Measurements from ENCODE around the gene ABHD17B. TPM values are rescaled to one million over a fixed set of nuclear protein-coding genes. Genes with fewer than 3 reads are reported as not detected.

The ABHD17B gene
- total RNA-seq, 4 donors from 2014 or later, result 10.5 to 24.8 (median 15.9) TPM

DNA sequence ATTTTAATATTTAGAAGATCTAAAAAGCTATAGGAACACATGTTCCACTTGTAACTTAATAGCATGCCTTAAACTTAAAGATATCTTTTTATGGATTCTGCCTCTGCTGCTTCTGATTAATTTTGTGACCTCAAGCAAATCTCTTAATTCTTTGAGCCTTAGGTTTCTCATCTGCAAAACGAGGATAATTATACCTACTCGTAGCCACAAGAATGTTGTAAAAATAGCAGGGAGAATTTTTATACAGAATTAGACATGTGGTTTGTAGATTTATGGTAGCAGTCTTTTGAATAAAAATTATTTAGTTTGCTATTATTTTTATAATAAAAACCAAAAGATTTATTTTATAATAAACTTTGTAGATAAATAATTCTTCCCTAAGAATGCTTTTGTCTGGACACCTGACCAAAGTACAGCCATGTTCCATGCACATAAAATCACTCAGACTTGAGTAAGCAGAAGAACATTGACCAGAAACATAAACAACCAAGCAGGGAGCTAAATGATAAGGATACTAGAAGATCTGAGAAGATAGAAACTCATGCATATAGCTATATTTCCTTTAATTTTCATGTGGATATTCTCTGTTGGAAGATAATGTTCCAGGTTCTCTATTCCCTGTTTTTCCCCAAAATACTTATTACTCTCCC is 18.9 kb upstream of the ABHD17B start:
- 70 to 71% methylated on average over 2 of the region's 2 CpGs for WGBS, 2 donors (ENCODE audit: low coverage in 1 of 2)
- H3K9me3 ChIP-seq, result no peaks in the 10 kb centered on the region
- no peak for ATAC-seq
- no peak overlapping the region for H3K4me3 ChIP-seq
- no peak for TF ChIP-seq POLR2A (IDR thresholded peaks at IDR 0.05)
- no peak for TF ChIP-seq POLR2AphosphoS5 (IDR thresholded peaks at IDR 0.05)
- no peak for TF ChIP-seq EP300 (IDR thresholded peaks at IDR 0.05)
- TF ChIP-seq, protein P1, sequence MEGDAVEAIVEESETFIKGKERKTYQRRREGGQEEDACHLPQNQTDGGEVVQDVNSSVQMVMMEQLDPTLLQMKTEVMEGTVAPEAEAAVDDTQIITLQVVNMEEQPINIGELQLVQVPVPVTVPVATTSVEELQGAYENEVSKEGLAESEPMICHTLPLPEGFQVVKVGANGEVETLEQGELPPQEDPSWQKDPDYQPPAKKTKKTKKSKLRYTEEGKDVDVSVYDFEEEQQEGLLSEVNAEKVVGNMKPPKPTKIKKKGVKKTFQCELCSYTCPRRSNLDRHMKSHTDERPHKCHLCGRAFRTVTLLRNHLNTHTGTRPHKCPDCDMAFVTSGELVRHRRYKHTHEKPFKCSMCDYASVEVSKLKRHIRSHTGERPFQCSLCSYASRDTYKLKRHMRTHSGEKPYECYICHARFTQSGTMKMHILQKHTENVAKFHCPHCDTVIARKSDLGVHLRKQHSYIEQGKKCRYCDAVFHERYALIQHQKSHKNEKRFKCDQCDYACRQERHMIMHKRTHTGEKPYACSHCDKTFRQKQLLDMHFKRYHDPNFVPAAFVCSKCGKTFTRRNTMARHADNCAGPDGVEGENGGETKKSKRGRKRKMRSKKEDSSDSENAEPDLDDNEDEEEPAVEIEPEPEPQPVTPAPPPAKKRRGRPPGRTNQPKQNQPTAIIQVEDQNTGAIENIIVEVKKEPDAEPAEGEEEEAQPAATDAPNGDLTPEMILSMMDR (IDR thresholded peaks at IDR 0.05), result no peak
- H3K4me1 ChIP-seq, result no peaks in the 10 kb centered on the region
- no peak overlapping the region for H3K27ac ChIP-seq
- H3K27me3 ChIP-seq, result no peaks in the 10 kb centered on the region
- no peaks in the 10 kb centered on the region for H3K36me3 ChIP-seq

DNA sequence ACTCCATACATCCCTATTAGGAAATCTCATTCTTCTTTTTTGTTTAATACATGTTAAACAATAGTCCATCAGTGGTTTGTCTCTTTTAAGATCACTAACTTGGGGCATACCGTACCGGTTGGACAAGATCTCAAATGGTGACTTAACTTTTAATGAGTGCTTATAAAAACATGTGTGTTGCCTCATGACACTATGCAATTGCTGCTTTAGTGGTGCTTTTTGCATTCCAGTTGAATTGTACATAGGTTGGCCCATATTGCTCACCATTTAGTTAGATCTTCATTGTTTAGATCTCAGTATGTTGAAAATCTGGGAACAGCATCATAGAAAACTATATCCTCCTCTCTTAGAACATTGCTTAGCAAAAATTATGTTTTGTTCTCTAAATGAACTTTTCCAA is 18.2 kb upstream of the ABHD17B start:
- Histone ChIP-seq H3K4me3 (no peak overlapping the region), H3K27ac (no peak overlapping the region), H3K9me3 (no peaks in the 10 kb centered on the region), H3K4me1 (peaks cover 0 to 6% (median 0%) of the 10 kb centered on the region in 3 donors), H3K27me3 (no peaks in the 10 kb centered on the region), H3K36me3 (no peaks in the 10 kb centered on the region)
- WGBS, 2 donors (ENCODE audit: low coverage in 1 of 2), result 83 to 100% methylated on average over 2 of the region's 2 CpGs
- ATAC-seq, result no peak
- no peak for TF ChIP-seq EP300 (IDR thresholded peaks at IDR 0.05)
- TF ChIP-seq POLR2A (IDR thresholded peaks at IDR 0.05), result no peak
- TF ChIP-seq POLR2AphosphoS5 (IDR thresholded peaks at IDR 0.05), result no peak
- TF ChIP-seq, protein P1 (IDR thresholded peaks at IDR 0.05), result no peak

DNA sequence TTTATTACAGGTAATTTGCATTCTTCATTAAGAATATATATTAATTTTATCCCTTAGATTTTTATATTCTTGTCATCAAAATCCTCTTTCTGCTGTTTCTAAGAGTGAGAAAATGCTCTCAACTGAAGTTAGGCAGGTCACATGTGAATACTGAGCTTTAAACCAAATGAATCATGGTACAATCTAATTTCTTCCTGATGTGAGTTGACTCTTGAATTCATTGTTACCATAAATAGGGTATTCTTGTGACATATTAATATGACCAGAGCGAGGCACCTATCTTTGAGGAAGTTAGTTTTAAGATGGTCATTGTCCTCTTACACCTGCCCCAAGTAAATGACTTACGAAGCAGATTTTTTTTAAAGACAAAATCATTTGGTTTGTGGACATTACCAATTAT is 17.8 kb upstream of the ABHD17B start:
- H3K4me1 ChIP-seq, result peaks cover 0 to 10% (median 0%) of the 10 kb centered on the region in 3 donors
- 93 to 98% methylated on average over 2 of the region's 2 CpGs for WGBS, 2 donors (ENCODE audit: low coverage in 1 of 2)
- no peak for ATAC-seq
- no peaks in the 10 kb centered on the region for H3K9me3 ChIP-seq
- H3K4me3 ChIP-seq, result no peak overlapping the region
- no peaks in the 10 kb centered on the region for H3K27me3 ChIP-seq
- TF ChIP-seq POLR2AphosphoS5 (IDR thresholded peaks at IDR 0.05), result no peak
- TF ChIP-seq, protein P1 (IDR thresholded peaks at IDR 0.05), result no peak
- TF ChIP-seq POLR2A (IDR thresholded peaks at IDR 0.05), result no peak
- TF ChIP-seq EP300 (IDR thresholded peaks at IDR 0.05), result no peak
- no peak overlapping the region for H3K27ac ChIP-seq
- no peaks in the 10 kb centered on the region for H3K36me3 ChIP-seq

DNA sequence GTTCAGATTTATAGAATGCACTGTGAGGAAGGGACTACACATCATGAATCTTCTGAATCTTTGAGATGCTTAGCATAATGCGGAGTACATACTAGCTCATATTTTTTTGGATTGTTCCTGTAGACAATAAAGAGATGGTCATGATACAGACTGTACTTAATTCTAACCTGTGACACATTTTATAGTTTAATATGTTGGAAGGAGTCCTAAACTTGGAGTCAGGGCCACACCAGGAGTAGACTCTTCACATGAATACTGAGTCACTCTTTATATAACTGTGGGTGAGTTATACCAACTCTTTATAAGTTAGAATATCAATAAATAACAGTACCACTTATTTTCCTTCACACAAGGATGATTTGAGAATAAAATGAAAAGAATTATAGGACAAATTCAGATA is 17.4 kb upstream of the ABHD17B start:
- Histone ChIP-seq H3K4me1 (peaks cover 0 to 12% (median 0%) of the 10 kb centered on the region in 3 donors), H3K4me3 (no peak overlapping the region), H3K27me3 (no peaks in the 10 kb centered on the region), H3K9me3 (no peaks in the 10 kb centered on the region), H3K27ac (no peak overlapping the region), H3K36me3 (peaks cover 0 to under 1% of the 10 kb centered on the region in 2 donors)
- no peak for ATAC-seq
- TF ChIP-seq POLR2A (IDR thresholded peaks at IDR 0.05) (no peak), POLR2AphosphoS5 (IDR thresholded peaks at IDR 0.05) (no peak), EP300 (IDR thresholded peaks at IDR 0.05) (no peak)
- TF ChIP-seq, protein P1 (IDR thresholded peaks at IDR 0.05), result no peak
- 91 to 100% methylated on average over 1 of the region's 1 CpG for WGBS, 2 donors (ENCODE audit: low coverage in 1 of 2)

DNA sequence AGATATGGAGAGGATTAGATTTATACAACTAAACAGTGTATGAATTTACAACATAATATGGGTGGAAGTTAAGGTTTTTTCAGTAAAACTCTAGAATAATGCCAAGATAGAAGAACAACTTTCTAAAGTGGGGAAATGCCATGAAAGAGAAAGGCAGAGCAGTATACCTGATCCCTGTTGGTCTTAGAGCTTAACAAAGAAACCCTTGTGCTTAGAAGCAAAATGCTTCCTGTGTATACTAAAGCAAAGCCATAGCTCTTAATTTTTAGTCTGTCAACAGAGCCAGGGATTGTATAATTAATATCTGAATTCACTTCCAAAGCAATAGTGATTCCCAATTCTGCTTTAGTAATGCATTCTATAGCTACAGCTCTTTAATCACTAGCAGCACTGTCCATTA is 14.8 kb upstream of the ABHD17B start:
- Histone ChIP-seq H3K9me3 (no peaks in the 10 kb centered on the region), H3K27ac (no peak overlapping the region), H3K36me3 (peaks cover 0 to 14% of the 10 kb centered on the region in 2 donors), H3K27me3 (no peaks in the 10 kb centered on the region), H3K4me3 (no peak overlapping the region), H3K4me1 (peaks cover 0 to 12% (median 0%) of the 10 kb centered on the region in 3 donors)
- TF ChIP-seq, protein P1 (IDR thresholded peaks at IDR 0.05), result no peak
- TF ChIP-seq POLR2AphosphoS5 (IDR thresholded peaks at IDR 0.05), result no peak
- no peak for TF ChIP-seq EP300 (IDR thresholded peaks at IDR 0.05)
- no peak for TF ChIP-seq POLR2A (IDR thresholded peaks at IDR 0.05)
- no peak for ATAC-seq

All from gastroesophageal sphincter (tissue), 4 donors.